Renal pelvis (tissue), 4 donors: Measurements from ENCODE around the gene KLHL10. TPM values are rescaled to one million over a fixed set of nuclear protein-coding genes. Genes with fewer than 3 reads are reported as not detected.

Experiments
- DNase-seq: peaks from one replicate; pipeline ENCODE4 v3.0.0-alpha.2; 2013
- polyA plus RNA-seq, 3 donors: library from polyadenylated mRNA; unstranded; fragments of 120-200 nt; gene quantifications; one replicate each; pipeline ENCODE4 v1.2.1, GENCODE V29; 2013; ENCODE audit not compliant: insufficient read length in 3 of 3

KLHL10 gene
- polyA plus RNA-seq, 3 donors, result 0.24 to 0.27 (median 0.27) TPM

- DNase-seq, result no peak
These were observed 55.8 kb downstream of the KLHL10 start for GRCh38 chr17:41893384-41893783.

- no peak for DNase-seq
These were observed 57.2 kb downstream of the KLHL10 start for GRCh38 chr17:41894791-41895331.

- no peak for DNase-seq
These were observed 58.0 kb downstream of the KLHL10 start for GRCh38 chr17:41895617-41896016.

- DNase-seq, result no peak
These were observed 59.1 kb downstream of the KLHL10 start for GRCh38 chr17:41896726-41897125.

Other genes starting within 250 kb of the KLHL10 start
- gene KRT16, start 225.1 kb upstream of the KLHL10 start, polyA plus RNA-seq, result not detected
- 1 to 10 TPM; 1.6 to 4.8 (median 2.0) TPM for gene KRT17, start 213.2 kb upstream of the KLHL10 start, polyA plus RNA-seq
- gene EIF1, start 148.9 kb upstream of the KLHL10 start, polyA plus RNA-seq, result 100 to 1,000 TPM; 651 to 702 (median 684) TPM
- gene GAST, start 125.5 kb upstream of the KLHL10 start, polyA plus RNA-seq, result not detected
- 1 to 10 TPM; 1.2 to 1.5 (median 1.3) TPM for gene HAP1, start 103.2 kb upstream of the KLHL10 start, polyA plus RNA-seq
- gene JUP, start 51.1 kb upstream of the KLHL10 start, polyA plus RNA-seq, result 100 to 1,000 TPM; 218 to 260 (median 242) TPM
- gene P3H4, start 25.9 kb upstream of the KLHL10 start, polyA plus RNA-seq, result 10 to 100 TPM; 43.4 to 48.8 (median 44.8) TPM
- gene FKBP10, start 24.8 kb upstream of the KLHL10 start, polyA plus RNA-seq, result 100 to 1,000 TPM; 142 to 163 (median 160) TPM
- gene NT5C3B, start 1.6 kb upstream of the KLHL10 start, polyA plus RNA-seq, result 100 to 1,000 TPM in 1 of 3 donors, 10 to 100 TPM in 2; 91.4 to 111 (median 91.7) TPM
- gene KLHL11, start 27.6 kb downstream of the KLHL10 start, polyA plus RNA-seq, result 10 to 100 TPM in 2 of 3 donors, 1 to 10 TPM in 1; 8.7 to 12.1 (median 10.3) TPM
- 10 to 100 TPM; 89.5 to 92.9 (median 90.9) TPM for gene ACLY, start 81.1 kb downstream of the KLHL10 start, polyA plus RNA-seq
- 1 to 10 TPM; 5.9 to 8.6 (median 7.6) TPM for gene ODAD4, start 92.8 kb downstream of the KLHL10 start, polyA plus RNA-seq
- 10 to 100 TPM; 68.3 to 81.0 (median 77.0) TPM for gene CNP, start 129.0 kb downstream of the KLHL10 start, polyA plus RNA-seq
- 100 to 1,000 TPM; 140 to 165 (median 150) TPM for gene DNAJC7, start 179.6 kb downstream of the KLHL10 start, polyA plus RNA-seq
- 10 to 100 TPM; 54.6 to 58.4 (median 57.2) TPM for gene NKIRAS2, start 182.3 kb downstream of the KLHL10 start, polyA plus RNA-seq
- gene C17orf113, start 212.8 kb downstream of the KLHL10 start, polyA plus RNA-seq, result 1 to 10 TPM; 3.8 to 6.2 (median 5.5) TPM